GM19468 (cell line): Measurements from ENCODE around the gene PLEKHG5.

Source experiments
- ATAC-seq: cut with Tn5 transposase; IDR thresholded peaks from one replicate; pipeline ENCODE4 v1.9.1; 2021; ENCODE audit warnings: mild to moderate bottlenecking, moderate library complexity, moderate number of reproducible peaks; ENCODE audit not compliant: unreplicated experiment; ENCODE audit errors: extremely low read depth

The PLEKHG5 gene

GRCh38 chr1:6417961-6418667, 73.4 kb downstream of the PLEKHG5 start:
- ATAC-seq: no peak
